Measurements from ENCODE around the gene AUTS2. TPM values are rescaled to one million over a fixed set of nuclear protein-coding genes. Genes with fewer than 3 reads are reported as not detected.

Gene AUTS2
- polyA plus RNA-seq, 3 donors, result 0.08 to 0.35 TPM; not detected in 1

DNA sequence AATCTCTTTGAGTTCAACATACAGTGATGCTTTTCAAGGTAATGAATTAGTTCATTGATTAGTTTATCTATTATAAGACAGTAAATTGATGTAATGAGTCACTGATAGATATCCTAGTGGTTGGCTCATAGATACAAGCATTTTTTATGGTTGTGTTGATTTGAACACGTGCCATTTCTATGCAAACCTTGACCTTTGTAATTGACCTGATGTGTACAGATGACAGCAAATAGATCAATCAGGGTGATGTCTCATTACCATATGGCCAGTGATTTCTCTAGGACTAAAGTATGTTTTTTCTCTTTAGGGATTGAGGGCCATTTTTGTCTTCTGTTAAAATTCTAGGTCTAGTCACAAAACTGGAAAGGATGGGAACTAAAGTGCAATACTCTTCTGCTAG is 773.4 kb downstream of the AUTS2 start:
- no peak overlapping the region for H3K4me2 ChIP-seq (replicated peaks; ENCODE audit: extremely low read depth, low read length, poor library complexity, severe bottlenecking)
- H3K4me1 ChIP-seq (ENCODE audit: control insufficient read depth in 1 of 2, insufficient read depth in 2 of 2, low read length in 2 of 2), result no peaks in the 10 kb centered on the region
- H3K9me3 Mint-ChIP-seq, result peaks cover 0 to 6% (median under 1%) of the 10 kb centered on the region in 7 donors
- H4K20me1 ChIP-seq (ENCODE audit: insufficient read depth, low read length), result no peaks in the 10 kb centered on the region
- TF ChIP-seq, protein P1, sequence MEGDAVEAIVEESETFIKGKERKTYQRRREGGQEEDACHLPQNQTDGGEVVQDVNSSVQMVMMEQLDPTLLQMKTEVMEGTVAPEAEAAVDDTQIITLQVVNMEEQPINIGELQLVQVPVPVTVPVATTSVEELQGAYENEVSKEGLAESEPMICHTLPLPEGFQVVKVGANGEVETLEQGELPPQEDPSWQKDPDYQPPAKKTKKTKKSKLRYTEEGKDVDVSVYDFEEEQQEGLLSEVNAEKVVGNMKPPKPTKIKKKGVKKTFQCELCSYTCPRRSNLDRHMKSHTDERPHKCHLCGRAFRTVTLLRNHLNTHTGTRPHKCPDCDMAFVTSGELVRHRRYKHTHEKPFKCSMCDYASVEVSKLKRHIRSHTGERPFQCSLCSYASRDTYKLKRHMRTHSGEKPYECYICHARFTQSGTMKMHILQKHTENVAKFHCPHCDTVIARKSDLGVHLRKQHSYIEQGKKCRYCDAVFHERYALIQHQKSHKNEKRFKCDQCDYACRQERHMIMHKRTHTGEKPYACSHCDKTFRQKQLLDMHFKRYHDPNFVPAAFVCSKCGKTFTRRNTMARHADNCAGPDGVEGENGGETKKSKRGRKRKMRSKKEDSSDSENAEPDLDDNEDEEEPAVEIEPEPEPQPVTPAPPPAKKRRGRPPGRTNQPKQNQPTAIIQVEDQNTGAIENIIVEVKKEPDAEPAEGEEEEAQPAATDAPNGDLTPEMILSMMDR (IDR thresholded peaks at IDR 0.05), result no peak
- H3K9ac ChIP-seq (ENCODE audit: insufficient read depth, low read length, poor library complexity, severe bottlenecking), result no peak overlapping the region
- no peaks in the 10 kb centered on the region for H3K4me1 Mint-ChIP-seq
- WGBS (ENCODE audit: insufficient coverage), result 100% methylated on average over 1 of the region's 1 CpG
- no peaks in the 10 kb centered on the region for H3K9me3 ChIP-seq (replicated peaks in 1 of 2; ENCODE audit: control insufficient read depth in 1 of 2, insufficient read depth in 1 of 2, low read length in 2 of 2)
- DNase-seq, result no peak
- no peak overlapping the region for H2AFZ ChIP-seq (ENCODE audit: insufficient read depth, low read depth, low read length, poor library complexity, severe bottlenecking)
- intact Hi-C loops (cut with micrococcal nuclease), result no loop called here
- H3K27me3 ChIP-seq (ENCODE audit: control insufficient read depth in 2 of 2, insufficient read depth in 2 of 2, low read length in 2 of 2), result no peaks in the 10 kb centered on the region
- H3K27me3 Mint-ChIP-seq (ENCODE audit: low read depth in 3 of 3), result no peaks in the 10 kb centered on the region
- no peaks in the 10 kb centered on the region for H3K36me3 Mint-ChIP-seq
- H3K4me3 Mint-ChIP-seq, result no peak overlapping the region
- no peak overlapping the region for H3K4me3 ChIP-seq (replicated peaks in 1 of 3; ENCODE audit: low read depth in 2 of 3, low read length in 3 of 3)
- H3K27ac Mint-ChIP-seq, result no peak overlapping the region
- H3K36me3 ChIP-seq (replicated peaks in 1 of 2; ENCODE audit: control insufficient read depth in 1 of 2, insufficient read depth in 2 of 2, low read length in 2 of 2), result no peaks in the 10 kb centered on the region
- H3K27ac ChIP-seq (ENCODE audit: low read depth in 1 of 2, low read length in 2 of 2), result no peak overlapping the region
- no peaks in the 10 kb centered on the region for H3K79me2 ChIP-seq (ENCODE audit: insufficient read depth, low read length)

DNA sequence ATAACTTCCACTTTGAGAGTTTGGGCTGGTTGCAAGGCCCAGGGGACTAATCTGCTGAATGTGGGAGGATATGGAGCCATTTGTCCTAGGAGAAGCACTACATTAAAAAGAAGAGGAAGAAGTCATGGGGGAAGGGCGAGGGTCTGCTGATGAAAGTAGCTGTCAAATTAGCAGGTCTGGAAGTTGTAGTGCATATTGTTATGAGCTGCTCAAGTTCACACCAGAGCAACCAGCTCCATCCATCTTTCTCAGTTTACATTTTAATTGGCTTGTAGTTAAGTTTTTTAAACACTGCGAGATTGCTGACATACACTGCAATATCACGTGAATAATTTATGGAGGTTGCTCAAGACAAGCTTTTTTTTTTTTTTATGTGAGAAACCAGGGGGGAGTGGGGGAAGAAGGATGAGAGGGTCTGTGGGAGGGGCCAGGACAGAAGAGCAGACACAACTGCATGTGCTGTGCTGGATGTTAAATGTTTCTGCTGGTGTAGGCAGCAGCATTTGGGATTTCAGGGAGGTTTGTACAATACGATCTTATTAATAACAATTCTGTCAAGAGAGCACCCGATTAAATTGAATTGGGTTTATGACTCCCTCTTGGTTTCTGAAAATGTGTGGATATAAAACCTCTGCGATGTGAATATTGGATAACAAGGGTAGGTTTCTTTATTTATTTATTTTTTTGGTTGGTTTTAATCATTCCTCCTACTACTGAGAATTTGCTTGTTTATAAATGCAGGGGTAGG is 774.7 kb downstream of the AUTS2 start:
- WGBS (ENCODE audit: insufficient coverage), result 88% methylated on average over 2 of the region's 6 CpGs
- Histone ChIP-seq H3K27me3 (ENCODE audit: control insufficient read depth in 2 of 2, insufficient read depth in 2 of 2, low read length in 2 of 2) (no peaks in the 10 kb centered on the region), H3K4me1 (ENCODE audit: control insufficient read depth in 1 of 2, insufficient read depth in 2 of 2, low read length in 2 of 2) (no peaks in the 10 kb centered on the region), H3K4me2 (replicated peaks; ENCODE audit: extremely low read depth, low read length, poor library complexity, severe bottlenecking) (no peak overlapping the region), H3K36me3 (replicated peaks in 1 of 2; ENCODE audit: control insufficient read depth in 1 of 2, insufficient read depth in 2 of 2, low read length in 2 of 2) (no peaks in the 10 kb centered on the region), H4K20me1 (ENCODE audit: insufficient read depth, low read length) (no peaks in the 10 kb centered on the region), H3K9ac (ENCODE audit: insufficient read depth, low read length, poor library complexity, severe bottlenecking) (no peak overlapping the region), H3K27ac (ENCODE audit: low read depth in 1 of 2, low read length in 2 of 2) (no peak overlapping the region), H3K9me3 (replicated peaks in 1 of 2; ENCODE audit: control insufficient read depth in 1 of 2, insufficient read depth in 1 of 2, low read length in 2 of 2) (no peaks in the 10 kb centered on the region), H2AFZ (ENCODE audit: insufficient read depth, low read depth, low read length, poor library complexity, severe bottlenecking) (no peak overlapping the region), H3K4me3 (replicated peaks in 1 of 3; ENCODE audit: low read depth in 2 of 3, low read length in 3 of 3) (no peak overlapping the region), H3K79me2 (ENCODE audit: insufficient read depth, low read length) (no peaks in the 10 kb centered on the region)
- no peak for DNase-seq
- H3K4me3 Mint-ChIP-seq, result no peak overlapping the region
- H3K9me3 Mint-ChIP-seq, result peaks cover 0 to 3% (median 1%) of the 10 kb centered on the region in 7 donors
- TF ChIP-seq, protein P1 (IDR thresholded peaks at IDR 0.05), result no peak
- intact Hi-C loops (cut with micrococcal nuclease), result no loop called here
- H3K36me3 Mint-ChIP-seq, result no peaks in the 10 kb centered on the region
- H3K27me3 Mint-ChIP-seq (ENCODE audit: low read depth in 3 of 3), result no peaks in the 10 kb centered on the region
- H3K27ac Mint-ChIP-seq, result peak overlapping the region in 1 of 7 donors; percentile 4
- H3K4me1 Mint-ChIP-seq, result no peaks in the 10 kb centered on the region

All from CD14-positive monocyte (primary cell).